Endothelial cell of umbilical vein (primary cell): Measurements from ENCODE around the gene TUBA1C. TPM values are rescaled to one million over a fixed set of nuclear protein-coding genes. Genes with fewer than 3 reads are reported as not detected.
A peak's percentile ranks its signal among the peaks of the same experiment; 100 is the strongest.
"Not testable (repeated sequence)": the region's sequence is repeated elsewhere in the genome, so short reads cannot be mapped to it uniquely, and the experiment has no call there.

Experiments
- BruUV-seq: library from RNA; stranded (reverse); fragments of 400-500 nt; replicated peaks from 2 replicates; lab custom pipeline; 2021; lab: Mats Ljungman, UMichigan
- CTCF ChIA-PET: fragments of 300-600, 350-600 bp; sonication (Branson Sonifier 250); formaldehyde crosslinking; loops from one replicate; lab custom pipeline; 2021; ENCODE audit warnings: antibody characterized with exemption, inconsistent platforms; lab: Charles Lee
- POLR2A ChIA-PET: fragments of 300-600, 350-600 bp; sonication (Branson Sonifier 250); formaldehyde crosslinking; loops from one replicate; lab custom pipeline; 2021; ENCODE audit warnings: antibody characterized with exemption, inconsistent platforms; lab: Charles Lee
- DNase-seq: peaks from one replicate; pipeline ENCODE4 v3.0.0-alpha.2; 2011; ENCODE audit warnings: low read depth, low spot score
- FAIRE-seq: peaks from 2 replicates; lab custom pipeline; 2011; peaks lifted over from hg19 to GRCh38; lab: Jason Lieb, UNC
- H2AFZ ChIP-seq: 2 replicates; pipeline ENCODE4 v1.6.0; 2012; ENCODE audit warnings: low read depth, low read length, control low read depth, inconsistent platforms
- H3K27ac ChIP-seq: 2 replicates; pipeline ENCODE4 v1.5.1; 2011; ENCODE audit warnings: low read depth, mild to moderate bottlenecking, control low read depth, low read length, moderate library complexity; ENCODE audit not compliant: insufficient read depth
- H3K27me3 ChIP-seq, 2 experiments: 2 replicates each; pipeline versions ENCODE4 v1.6.0 to v1.6.1; 2011; ENCODE audit warnings: low read length in 2 of 2, mixed read lengths in 1 of 2; ENCODE audit not compliant: control insufficient read depth in 2 of 2, insufficient read depth in 2 of 2
- H3K36me3 ChIP-seq, 2 experiments: 2 replicates in 1 of 2; 3 replicates in 1 of 2; pipeline ENCODE4 v1.5.1; 2011; ENCODE audit warnings: low read length in 2 of 2, mild to moderate bottlenecking in 1 of 2, moderate library complexity in 1 of 2; ENCODE audit not compliant: control insufficient read depth in 2 of 2, insufficient read depth in 2 of 2; ENCODE audit errors: extremely low read depth in 1 of 2
- H3K4me1 ChIP-seq: 3 replicates; pipeline ENCODE4 v1.5.1; 2011; ENCODE audit warnings: mild to moderate bottlenecking, low read length; ENCODE audit not compliant: control insufficient read depth, insufficient read depth; ENCODE audit errors: extremely low read depth
- H3K4me2 ChIP-seq: 2 replicates; pipeline ENCODE4 v1.6.1; 2011; ENCODE audit warnings: low read length, control low read depth, mixed read lengths; ENCODE audit not compliant: insufficient read depth
- H3K4me3 ChIP-seq, 3 experiments: fragments of 200-600 bp in 1 of 3; sonication (generic), shearing (Covaris generic) in 1 of 3; replicated peaks in 1 of 3; 2 replicates each; pipeline ENCODE4 v1.5.1; 2011 to 2016; ENCODE audit warnings: control low read depth in 3 of 3, low read length in 3 of 3, mild to moderate bottlenecking in 2 of 3, inconsistent platforms in 1 of 3, low read depth in 1 of 3, moderate library complexity in 1 of 3; ENCODE audit not compliant: insufficient read depth in 1 of 3
- H3K79me2 ChIP-seq: 2 replicates; pipeline ENCODE4 v1.6.0; 2012; ENCODE audit warnings: low read length, inconsistent platforms; ENCODE audit not compliant: control insufficient read depth, insufficient read depth
- H3K9ac ChIP-seq: replicated peaks from 2 replicates; pipeline ENCODE3; 2011; ENCODE audit warnings: low read length, control low read depth; ENCODE audit not compliant: insufficient read depth; ENCODE audit errors: extremely low read depth
- H3K9me1 ChIP-seq: replicated peaks from 3 replicates; pipeline ENCODE4 v1.6.0; 2011; ENCODE audit warnings: mild to moderate bottlenecking, low read length; ENCODE audit not compliant: control insufficient read depth, insufficient read depth; ENCODE audit errors: extremely low read depth
- H3K9me3 ChIP-seq: replicated peaks from 2 replicates; pipeline ENCODE4 v1.5.1; 2012; ENCODE audit warnings: low read length, inconsistent platforms; ENCODE audit not compliant: control insufficient read depth, insufficient read depth
- H4K20me1 ChIP-seq: replicated peaks from 2 replicates; pipeline ENCODE3; 2011; ENCODE audit warnings: mild to moderate bottlenecking, low read length; ENCODE audit not compliant: control insufficient read depth, insufficient read depth; ENCODE audit errors: extremely low read depth
- CTCF ChIP-seq, 2 donors: IDR thresholded peaks; 1 replicate in 1 of 2; 2 replicates in 1 of 2; pipeline ENCODE4 v1.5.1; 2011; ENCODE audit warnings: low read length in 2 of 2, mild to moderate bottlenecking in 2 of 2, moderate library complexity in 2 of 2, control low read depth in 1 of 2, inconsistent platforms in 1 of 2, low read depth in 1 of 2; ENCODE audit not compliant: insufficient read depth in 1 of 2; ENCODE audit errors: extremely low read depth in 1 of 2
- FOS ChIP-seq: IDR thresholded peaks from 2 replicates; pipeline ENCODE4 v1.6.1; 2011; ENCODE audit warnings: mild to moderate bottlenecking, low read length, moderate library complexity, borderline replicate concordance; ENCODE audit not compliant: insufficient read depth
- GATA2 ChIP-seq: IDR thresholded peaks from 2 replicates; pipeline ENCODE4 v1.7.0; 2011; ENCODE audit warnings: low read depth, mild to moderate bottlenecking, moderate library complexity, mixed read lengths, low read length; ENCODE audit not compliant: insufficient read length, insufficient read depth
- POLR2AphosphoS5 ChIP-seq: IDR thresholded peaks from 2 replicates; pipeline ENCODE4 v1.6.1; 2012; ENCODE audit warnings: low read depth, mild to moderate bottlenecking, control low read depth, low read length, moderate library complexity; ENCODE audit not compliant: insufficient read depth
- dilution Hi-C: fragments of 300-500 bp; cut with MboI; formaldehyde crosslinking; loops from one replicate; pipeline ENCODE4 v1.15.0; 2019; ENCODE audit warnings: low sequenced_read_pairs; ENCODE audit not compliant: extremely low pct_ligation_motif_present
- intact Hi-C: fragments of 100-400 bp; cut with micrococcal nuclease; formaldehyde crosslinking; loops from one replicate; pipeline ENCODE4 v1.10.0; 2022
- polyA plus RNA-seq, 4 experiments: library from polyadenylated mRNA; depleted of rRNA in 3 of 4; stranded (reverse) in 3 of 4; unstranded in 1 of 4; fragments of >200 nt; gene quantifications; 2 replicates each; pipeline versions ENCODE4 v1.2.1 to v1.2.3, GENCODE V29; 2011 to 2012; ENCODE audit warnings: missing spikeins in 1 of 4
- total RNA-seq: library from RNA; stranded (reverse); gene quantifications from 2 replicates; pipeline ENCODE4 v1.2.3, GENCODE V29; 2021

The TUBA1C gene
- total and polyA plus RNA-seq, 2 donors (not counting 3 experiments of a cell fraction or from before 2014, with no cell fraction given), result 515 to 2,063 TPM

- H3K9me1 ChIP-seq, result no peaks in the 10 kb centered on the region
- no peak for FAIRE-seq
- peaks cover 48% of the 10 kb centered on the region for H3K4me1 ChIP-seq
- dilution Hi-C loops (no loop called here), intact Hi-C loops (loop anchor here (1.0 to 2.0 kb wide), 2 partner anchors 30 to 134 kb away; no protein-coding TSS in a partner anchor)
- H3K27me3 ChIP-seq, result no peaks in the 10 kb centered on the region
- H3K9ac ChIP-seq, result peak overlapping the region; percentile 82
- DNase-seq, result no peak
- peak overlapping the region; percentile 89 for H3K4me2 ChIP-seq
- POLR2A ChIA-PET, result interaction anchor here (0.7 to 1.1 kb wide), 3 partner anchors 75 to 386 kb away, joined by 3 to 6 read pairs (median 4); no protein-coding TSS in a partner anchor
- H2AFZ ChIP-seq, result peak overlapping the region; percentile 62
- peak overlapping the region; percentile 83 for H3K27ac ChIP-seq
- peaks cover 62% of the 10 kb centered on the region for H3K79me2 ChIP-seq
- peak overlapping the region; percentile 48 to 95 (median 78) for H3K4me3 ChIP-seq
- no peaks in the 10 kb centered on the region for H3K9me3 ChIP-seq
- no peaks in the 10 kb centered on the region for H4K20me1 ChIP-seq
- peaks cover under 1 to 2% of the 10 kb centered on the region in 2 experiments for H3K36me3 ChIP-seq
- CTCF ChIA-PET, result interaction anchor here (0.7 to 1.5 kb wide), 7 partner anchors 20 to 202 kb away, joined by 3 to 6 read pairs (median 3); no protein-coding TSS in a partner anchor
- TF ChIP-seq POLR2AphosphoS5 (peak; percentile 1), CTCF (IDR thresholded peaks at IDR 0.05; ENCODE audit: extremely low read depth in 1 of 2, insufficient read depth in 1 of 2, low read depth in 1 of 2, low read length in 2 of 2) (no peak), GATA2 (no peak), FOS (no peak)
- no TSS peak for BruUV-seq
Measured at GRCh38 chr12:49264466-49264872, 413 bp upstream of the TUBA1C start.

GRCh38 chr12:49269191-49269590 is 4.3 kb downstream of the TUBA1C start:
- POLR2A ChIA-PET, result interaction anchor here (0.6 to 0.8 kb wide), 2 partner anchors 54 to 202 kb away, joined by 3 read pairs; partner anchors contain the start of gene TROAP
- not testable (repeated sequence) for BruUV-seq

More at GRCh38 chr12:49269191-49269590, 4.3 kb downstream of the TUBA1C start:
- Histone ChIP-seq H3K9ac (peak overlapping the region; percentile 57), H3K79me2 (peaks cover 67% of the 10 kb centered on the region), H3K4me3 (peak overlapping the region in 1 of 3 experiments; percentile 32), H3K4me1 (peaks cover 30% of the 10 kb centered on the region), H3K36me3 (peaks cover 26 to 27% of the 10 kb centered on the region in 2 experiments), H3K27ac (peak overlapping the region; percentile 45)
- intact Hi-C loops, H4K20me1 ChIP-seq, dilution Hi-C loops, H3K9me3 ChIP-seq, H3K9me1 ChIP-seq, FAIRE-seq, H2AFZ ChIP-seq, DNase-seq, H3K27me3 ChIP-seq, H3K4me2 ChIP-seq: not testable (repeated sequence)
- CTCF ChIA-PET, result interaction anchor here (0.9 to 1.5 kb wide), 5 partner anchors 20 to 205 kb away, joined by 3 to 8 read pairs (median 3); no protein-coding TSS in a partner anchor
